HG02759 (cell line): ENCODE results near the gene OXSR1.
"Not testable (repeated sequence)": the region's sequence is repeated elsewhere in the genome, so short reads cannot be mapped to it uniquely, and the experiment has no call there.

Experiments used
- ATAC-seq: cut with Tn5 transposase; IDR thresholded peaks from one replicate; pipeline ENCODE4 v1.9.1; 2021; ENCODE audit warnings: mild to moderate bottlenecking, moderate library complexity; ENCODE audit not compliant: unreplicated experiment

The OXSR1 gene

DNA sequence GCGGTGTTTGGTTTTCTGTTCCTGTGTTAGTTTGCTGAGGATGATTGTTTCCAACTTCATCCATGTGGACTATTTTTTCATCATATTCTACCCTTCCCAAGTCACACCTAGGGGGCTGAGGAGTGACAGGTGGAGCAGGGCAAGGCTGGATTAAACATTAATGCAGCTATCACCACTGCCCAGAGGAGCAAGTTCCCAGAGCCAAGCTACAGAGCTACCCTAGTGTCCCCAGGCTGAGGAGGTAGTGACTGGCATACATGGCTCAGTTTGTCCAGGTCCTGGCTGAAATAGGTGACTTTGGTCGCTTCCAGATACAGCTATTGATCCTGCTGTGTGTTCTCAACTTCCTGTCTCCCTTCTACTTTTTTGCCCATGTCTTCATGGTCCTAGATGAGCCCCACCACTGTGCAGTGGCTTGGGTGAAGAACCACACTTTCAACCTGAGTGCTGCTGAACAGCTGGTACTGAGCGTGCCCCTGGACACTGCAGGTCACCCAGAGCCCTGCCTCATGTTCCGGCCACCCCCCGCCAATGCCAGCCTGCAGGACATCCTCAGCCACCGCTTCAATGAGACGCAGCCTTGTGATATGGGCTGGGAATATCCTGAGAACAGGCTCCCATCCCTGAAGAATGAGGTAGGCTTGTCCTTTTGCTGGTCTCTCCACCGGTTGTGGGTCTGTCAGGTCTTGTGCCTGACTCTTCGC lies 100.4 kb downstream of the OXSR1 start, which contains the start of gene SLC22A13:
TSS of gene SLC22A13 (plus strand) at position 209 of the 704 bp plus-strand sequence. CDS start at position 258, 49 bp downstream.
- ATAC-seq, result no peak

DNA sequence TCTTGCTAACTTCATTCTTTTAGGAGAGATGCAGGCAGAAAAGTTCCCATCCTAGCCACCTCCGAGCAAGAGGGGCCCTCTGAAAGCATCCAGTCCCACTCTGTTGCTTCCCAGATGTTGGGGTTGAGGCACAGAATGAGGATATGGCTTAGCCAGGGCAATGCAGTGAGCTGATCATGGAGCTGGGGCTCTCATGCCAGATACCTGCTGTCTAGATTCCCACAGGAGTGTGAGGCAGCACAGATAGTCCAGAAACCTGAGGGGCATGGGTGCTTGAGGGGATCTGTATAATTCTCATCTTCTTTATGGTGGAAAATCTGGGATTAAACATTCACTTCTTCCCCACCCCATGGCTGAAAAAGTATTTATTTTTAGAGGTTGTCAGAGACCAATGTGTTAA lies 101.5 kb downstream of the OXSR1 start:
- no peak for ATAC-seq

DNA sequence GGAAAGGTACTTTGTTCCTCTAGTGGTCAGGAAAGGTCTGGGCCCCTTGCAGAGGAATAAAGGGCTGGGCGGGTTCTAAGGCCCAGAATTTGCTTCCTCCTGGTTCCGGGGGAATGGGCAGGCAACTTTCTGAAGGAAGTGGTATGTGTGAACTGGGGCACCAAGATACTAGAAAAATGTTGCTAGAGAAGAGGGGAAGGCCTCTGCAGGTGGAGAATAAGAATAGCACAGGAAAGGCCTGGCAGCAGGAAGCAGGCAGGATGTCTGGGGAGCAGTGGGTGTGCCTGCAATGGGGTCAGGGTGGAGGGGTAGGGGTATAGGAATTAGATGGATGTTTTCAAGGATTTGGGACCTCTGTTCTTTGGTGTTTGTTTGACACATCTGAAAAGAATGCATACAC lies 102.3 kb downstream of the OXSR1 start:
- ATAC-seq, result no peak

DNA sequence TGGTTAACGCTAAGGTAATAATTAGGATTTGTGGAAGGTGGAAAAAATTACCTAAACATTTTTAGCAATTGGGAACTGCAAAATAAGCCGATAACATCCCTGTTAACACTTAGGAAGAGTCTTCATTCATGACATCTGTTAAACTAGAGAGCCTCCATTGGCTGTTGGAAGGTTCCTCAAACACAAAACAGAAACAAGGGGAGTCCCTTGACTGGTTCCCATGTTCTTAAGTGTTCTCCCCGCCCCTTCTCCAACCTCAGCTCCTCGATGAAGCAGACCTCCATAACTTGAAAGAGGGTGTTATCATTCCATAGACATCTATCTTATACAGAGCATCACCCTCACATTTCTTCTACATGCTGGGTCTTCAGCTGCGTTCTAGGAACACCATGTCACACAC lies 102.8 kb downstream of the OXSR1 start:
- peak; percentile 11 for ATAC-seq

DNA sequence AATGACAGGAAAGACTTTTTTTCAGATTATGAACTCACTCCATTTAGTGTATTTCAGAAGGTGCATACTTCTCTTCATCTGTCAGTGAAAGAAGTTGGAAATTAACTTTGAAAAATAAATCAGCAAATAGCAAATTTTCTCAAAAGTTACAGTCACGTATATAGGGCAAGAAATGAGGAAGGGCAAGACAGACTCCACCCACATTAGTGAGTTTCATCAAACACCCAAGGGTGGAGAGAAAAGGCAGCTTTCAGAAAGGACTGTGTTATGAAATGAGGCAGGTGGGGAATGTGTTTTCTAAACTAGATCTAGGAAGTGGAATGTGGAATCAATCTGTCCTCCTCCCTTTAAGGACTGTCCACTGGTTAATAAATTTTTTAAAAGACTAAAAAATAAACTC lies 103.2 kb downstream of the OXSR1 start:
- peak; percentile 41 for ATAC-seq

DNA sequence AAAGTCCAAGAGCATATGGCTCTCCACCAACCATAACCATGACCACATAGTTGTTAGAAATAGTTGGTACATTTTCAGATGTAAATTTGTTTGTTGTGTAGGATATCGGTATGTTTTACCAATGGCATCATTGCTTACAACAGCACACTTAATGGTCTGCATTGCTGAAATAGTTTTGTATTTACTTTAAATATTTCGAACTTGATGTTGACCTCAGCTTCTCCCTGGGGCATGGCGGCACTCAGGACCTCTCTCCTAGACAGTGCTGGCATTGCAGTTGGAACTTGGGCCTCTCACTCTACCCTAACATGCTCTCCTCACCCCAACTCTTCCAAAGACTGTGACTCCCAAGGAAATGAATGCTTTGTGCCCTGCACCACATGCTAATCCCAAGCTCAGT lies 105.3 kb downstream of the OXSR1 start:
- ATAC-seq, result no peak

DNA sequence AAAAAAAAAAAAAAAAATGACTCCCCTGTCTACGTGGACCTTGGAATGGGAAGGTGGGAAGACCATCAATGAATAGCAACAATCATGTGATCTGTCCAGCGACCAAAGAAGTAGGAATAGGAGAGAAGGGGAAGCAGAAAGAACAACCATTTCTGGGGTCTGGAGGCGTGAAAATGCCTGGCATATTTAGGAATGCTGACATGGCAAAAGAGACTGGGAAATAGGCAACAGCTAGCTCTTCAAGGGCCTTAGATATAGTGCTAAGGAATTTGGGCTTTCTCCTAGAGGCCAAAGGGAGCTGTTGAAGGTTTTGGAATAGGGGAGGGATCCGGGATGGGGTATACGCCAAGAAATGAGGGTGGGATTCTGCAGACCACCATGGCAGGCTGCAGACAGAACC lies 106.2 kb downstream of the OXSR1 start:
- no peak for ATAC-seq

DNA sequence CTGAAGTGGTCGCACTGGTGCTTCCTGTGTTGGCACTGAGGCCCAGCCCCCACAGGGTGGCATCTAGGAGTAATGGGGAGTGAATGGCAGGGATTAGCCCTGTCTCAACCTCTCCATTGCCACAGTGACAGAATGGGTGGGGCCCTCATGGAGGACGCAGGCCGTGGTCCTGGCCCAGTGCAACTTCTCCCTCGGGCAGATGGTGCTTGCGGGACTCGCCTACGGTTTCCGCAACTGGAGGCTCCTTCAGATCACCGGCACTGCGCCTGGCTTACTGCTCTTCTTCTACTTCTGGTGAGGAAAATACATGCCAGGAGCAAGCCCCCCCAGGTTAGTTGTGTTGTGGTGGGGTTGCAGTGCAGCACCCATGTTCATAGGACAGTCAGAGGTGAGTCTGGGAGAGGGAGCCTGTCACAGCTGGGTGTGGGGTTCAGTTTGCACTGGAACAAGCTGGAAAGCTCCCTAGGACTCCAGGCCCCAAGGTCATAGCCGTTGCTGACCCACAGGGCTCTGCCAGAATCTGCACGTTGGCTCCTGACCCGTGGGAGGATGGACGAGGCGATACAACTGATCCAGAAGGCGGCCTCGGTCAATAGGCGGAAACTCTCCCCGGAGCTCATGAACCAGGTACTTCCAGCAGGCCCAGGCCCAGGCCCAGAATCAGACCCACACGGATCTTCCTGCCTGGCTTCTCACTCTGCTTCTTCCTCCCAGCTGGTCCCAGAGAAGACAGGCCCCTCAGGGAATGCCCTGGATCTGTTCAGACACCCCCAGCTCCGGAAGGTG lies 109.7 kb downstream of the OXSR1 start:
- no peak for ATAC-seq

DNA sequence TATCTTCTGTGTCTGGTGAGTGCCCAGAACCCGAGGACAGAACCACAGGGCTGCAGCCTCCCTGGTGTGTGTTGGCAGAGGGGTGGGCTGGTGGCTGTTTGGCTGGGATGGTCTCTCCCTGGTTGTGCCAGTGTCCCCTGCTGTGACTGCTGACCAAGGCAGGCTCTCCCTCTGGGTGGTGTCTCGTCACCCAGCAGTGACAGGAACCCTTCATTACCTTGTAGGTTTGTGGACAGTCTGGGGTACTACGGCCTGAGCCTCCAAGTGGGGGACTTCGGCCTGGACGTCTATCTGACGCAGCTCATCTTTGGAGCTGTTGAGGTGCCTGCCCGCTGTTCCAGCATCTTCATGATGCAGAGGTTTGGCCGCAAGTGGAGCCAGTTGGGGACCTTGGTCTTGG lies 110.3 kb downstream of the OXSR1 start:
- ATAC-seq, result no peak

DNA sequence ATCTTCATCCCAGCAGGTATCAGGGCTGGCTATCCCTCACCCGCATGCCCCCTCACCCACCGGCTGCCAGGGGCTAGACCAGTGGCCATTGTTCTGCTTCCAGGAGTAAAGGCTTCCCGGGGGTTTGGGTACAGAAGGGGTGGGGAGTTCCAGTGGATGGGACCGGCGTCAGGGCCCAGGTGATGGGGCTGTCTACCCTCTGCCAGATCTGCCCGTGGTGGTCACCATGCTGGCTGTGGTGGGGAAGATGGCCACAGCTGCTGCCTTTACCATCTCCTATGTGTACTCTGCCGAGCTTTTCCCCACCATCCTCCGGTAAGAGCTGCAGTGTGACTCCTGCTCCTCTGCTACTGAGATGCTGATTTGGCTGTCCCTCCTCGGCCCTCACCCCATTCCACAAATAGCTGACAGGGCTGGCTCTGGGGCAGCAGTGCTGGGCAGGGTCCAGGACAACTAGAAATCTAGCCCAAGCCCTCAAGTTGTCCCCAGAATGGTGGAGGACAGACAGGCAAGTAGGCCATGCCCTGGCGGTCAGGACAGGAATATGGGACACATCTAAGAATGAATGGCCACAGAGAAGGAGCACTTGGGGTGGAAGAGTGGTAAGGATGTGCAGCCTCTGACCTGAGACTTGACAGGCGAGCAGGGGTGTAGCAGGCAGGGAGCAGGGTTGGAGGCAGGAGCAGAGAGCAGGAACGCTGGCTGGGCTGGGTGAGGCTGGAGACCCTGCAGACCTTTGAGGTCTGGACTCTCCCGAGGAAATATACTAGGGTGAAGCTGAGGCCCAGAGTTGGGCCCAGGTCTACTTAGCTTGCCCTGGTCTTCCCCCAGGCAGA lies 111.0 kb downstream of the OXSR1 start:
- no peak for ATAC-seq

DNA sequence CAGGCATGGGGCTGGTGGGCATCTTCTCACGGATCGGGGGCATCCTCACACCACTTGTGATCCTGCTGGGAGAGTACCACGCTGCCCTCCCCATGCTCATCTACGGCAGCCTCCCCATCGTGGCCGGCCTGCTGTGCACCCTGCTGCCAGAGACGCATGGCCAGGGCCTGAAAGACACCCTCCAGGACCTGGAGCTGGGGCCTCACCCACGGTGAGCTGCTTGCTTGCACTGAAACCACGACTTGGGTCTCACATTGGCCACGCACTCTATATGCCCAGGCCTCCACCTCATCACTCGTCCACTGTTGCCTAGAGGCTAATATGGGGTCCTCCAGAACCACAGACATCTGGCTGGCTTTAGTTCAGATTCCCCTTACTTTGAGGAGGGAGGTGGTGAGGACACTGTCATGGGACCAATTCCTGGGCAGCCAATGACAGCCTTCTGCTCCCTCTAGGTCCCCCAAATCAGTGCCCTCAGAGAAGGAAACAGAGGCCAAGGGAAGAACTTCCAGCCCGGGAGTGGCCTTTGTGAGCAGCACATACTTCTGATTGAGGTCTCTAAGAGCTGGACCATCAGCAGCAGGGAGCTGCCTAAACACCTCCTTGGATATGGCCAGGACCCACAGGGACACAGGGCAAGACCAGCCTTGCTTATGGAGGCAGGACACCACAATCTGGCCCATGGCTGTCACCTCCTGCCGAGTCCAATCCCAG lies 111.7 kb downstream of the OXSR1 start:
- no peak for ATAC-seq

DNA sequence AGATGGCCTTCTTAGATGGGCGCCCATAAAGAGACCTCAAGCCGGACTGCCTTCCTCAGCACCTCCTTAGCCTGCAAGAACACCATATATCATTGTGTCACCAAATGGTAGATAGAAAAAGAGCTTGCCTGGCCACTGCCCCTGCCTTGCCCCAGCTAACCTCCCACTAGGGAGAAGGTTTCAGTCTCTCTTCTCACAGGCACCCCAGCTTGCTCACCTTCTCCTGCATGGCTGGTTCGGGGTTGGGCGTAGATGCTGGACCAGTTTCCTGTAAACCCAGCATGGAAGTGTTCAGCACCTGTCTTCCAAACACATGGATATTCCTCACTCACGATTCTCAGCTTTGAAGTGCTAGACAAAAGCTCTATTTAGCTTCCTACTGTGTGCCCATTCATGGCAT lies 113.5 kb downstream of the OXSR1 start:
- ATAC-seq, result no peak

DNA sequence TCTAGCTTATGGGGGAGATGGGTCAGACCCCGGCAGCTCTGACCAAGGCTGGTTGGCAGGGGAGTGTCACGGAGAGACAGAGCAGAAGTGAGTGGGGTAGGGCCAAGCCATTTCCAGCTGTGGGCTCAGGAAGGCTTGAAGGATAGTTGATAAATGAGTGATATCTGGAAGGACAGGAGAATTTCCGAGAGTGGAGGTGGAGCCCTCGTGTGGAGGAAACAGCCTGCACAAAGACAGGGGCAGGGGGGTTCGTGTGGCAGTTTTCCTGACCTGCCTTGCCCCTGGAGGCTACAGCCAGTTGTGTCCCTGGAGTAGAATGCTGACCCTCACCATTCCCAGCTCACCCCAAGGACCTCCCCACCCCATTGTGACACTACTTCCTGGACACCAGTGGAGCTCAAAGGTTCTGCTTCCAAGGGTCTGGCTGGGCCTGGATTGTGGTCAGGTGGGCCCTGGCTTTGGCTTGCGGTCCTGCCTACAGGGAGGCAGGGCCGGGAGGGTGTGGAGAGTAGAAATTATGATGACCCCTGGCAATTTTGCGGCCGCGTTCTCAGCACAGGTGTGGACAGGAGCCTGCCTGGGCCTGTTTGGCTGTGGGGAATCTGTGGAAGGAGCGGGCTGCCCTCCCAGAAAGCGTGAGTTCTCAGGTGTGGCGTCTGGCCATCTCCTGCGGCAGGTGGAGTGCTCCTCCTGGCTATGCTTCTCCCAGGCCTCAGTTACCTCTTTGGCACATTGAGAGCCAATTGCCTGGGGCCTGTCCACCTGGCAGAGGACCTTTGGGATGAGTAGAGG lies 116.8 kb downstream of the OXSR1 start, which contains the start of gene SLC22A14:
TSS of gene SLC22A14 (plus strand) at position 400 of the 792 bp plus-strand sequence. CDS start 23,733 bp downstream, outside the sequence.
- no peak for ATAC-seq

DNA sequence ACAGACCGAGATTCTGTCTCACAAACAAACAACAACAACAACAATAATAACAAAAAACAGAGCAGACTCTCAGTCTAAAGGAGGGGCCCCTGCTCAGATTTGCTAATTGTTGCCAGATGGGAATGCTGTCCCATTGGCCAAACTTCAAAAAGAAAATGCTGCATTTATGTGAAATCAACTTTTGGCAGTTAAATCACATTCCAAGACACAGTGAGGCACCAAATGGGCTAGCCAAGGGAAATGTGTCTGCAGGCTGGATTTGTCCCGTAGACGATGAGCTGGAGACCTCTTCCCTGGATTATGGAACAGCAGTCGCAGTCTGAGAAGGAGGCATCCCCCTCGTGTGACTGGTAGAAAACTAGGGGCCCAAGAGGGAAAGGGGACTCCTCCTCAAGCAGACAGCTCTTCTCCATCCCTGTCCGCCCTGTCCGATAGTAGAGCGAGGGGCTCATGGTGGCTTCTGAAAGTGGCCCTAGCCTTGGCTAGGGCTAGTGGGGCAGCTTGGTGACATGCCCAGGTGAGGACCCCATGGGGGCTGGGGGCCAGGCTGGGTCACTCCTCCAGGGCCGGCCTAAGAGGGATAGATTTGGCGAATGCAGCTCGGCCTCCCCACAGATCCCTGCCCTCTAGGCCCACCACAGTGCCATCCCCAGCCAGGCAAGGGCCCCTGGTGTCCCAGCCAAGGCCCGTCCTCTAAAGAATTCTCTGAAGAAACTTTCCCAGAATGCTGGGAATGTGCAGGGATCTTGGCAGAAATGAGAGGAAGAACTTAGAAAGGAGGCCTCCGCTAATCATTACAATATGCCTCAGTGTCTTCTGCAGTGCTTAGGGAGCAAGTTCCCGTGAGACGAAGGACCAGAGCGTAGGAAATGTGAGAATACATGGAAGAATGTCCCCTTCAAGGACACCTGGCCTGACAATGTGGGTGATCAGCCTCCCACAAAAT lies 118.7 kb downstream of the OXSR1 start:
- ATAC-seq, result no peak

DNA sequence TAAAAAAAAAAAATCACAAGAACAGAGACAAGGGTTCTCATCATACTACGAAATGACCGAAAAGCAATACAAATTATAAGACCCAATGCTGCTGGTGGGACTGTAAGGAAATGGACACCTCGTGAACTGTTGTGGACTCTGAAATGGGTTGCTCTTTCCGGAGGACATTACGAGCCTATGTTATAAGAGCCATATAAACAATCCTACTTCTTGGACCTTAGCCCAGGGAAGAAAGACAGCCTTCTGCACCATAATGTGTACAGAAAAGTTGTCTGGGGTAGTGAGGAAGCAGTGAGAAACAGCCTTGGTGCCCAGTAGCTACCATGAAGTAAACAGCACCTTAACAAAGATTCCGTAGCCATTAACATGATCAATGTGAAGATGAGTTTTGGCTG lies 119.4 kb downstream of the OXSR1 start:
- no peak for ATAC-seq

DNA sequence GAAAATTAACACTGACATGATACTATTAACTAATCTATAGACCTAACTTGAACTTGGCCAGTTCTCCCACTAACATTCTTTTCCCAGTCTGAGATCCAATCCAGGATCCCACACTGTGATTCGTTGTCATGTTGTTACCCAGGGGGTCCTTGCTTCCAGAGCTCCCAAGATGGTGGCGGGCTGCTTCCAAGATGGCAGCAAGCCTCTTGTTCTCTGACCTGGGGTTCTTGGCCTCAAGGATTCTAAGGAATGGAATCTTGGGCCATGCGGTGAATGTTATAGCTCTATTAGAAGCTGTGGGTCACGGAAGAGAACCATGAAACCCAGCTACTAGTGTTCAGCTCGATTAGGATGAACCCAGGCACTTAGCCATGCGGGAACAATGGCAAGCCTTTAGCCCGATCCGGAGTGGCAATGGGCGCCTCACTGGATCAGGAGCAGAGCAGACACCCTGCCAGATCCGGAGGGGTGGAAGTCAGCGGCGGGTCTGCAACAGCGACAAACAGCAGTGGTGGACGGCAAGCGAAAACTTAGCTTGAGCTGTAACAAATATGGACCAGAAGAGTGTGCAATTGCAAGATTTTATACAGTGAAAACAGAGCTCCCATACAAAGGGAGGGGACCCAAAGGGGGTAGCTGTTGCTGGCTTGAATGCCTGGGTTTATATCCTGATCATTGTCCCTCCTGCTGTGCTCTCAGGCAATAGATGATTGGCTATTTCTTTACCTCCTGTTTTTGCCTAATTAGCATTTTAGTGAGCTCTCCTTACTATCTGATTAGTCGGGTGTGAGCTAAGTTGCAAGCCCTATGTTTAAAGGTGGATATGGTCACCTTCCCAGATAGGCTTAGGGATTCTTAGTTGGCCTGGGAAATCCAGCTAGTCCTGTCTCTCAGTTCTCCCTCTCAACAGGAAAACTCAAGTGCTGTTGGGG lies 124.2 kb downstream of the OXSR1 start:
- ATAC-seq, result not testable (repeated sequence)

DNA sequence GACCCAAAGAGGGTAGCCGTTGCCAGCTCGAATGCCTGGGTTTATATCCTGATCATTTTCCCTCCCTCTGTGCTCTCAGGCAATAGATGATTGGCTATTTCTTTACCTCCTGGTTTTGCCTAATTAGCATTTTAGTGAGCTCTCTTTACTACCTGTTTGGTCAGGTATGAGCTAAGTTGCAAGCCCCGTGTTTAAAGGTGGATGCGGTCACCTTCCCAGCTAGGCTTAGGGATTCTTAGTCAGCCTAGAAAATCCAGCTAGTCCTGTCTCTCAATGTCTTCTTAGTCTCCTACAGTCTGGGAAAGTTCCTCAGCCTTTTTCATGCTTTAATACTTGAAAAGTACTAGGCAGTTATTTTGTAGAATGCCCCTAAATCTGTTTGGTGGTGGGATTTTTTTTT lies 131.7 kb downstream of the OXSR1 start:
- ATAC-seq, result not testable (repeated sequence)

DNA sequence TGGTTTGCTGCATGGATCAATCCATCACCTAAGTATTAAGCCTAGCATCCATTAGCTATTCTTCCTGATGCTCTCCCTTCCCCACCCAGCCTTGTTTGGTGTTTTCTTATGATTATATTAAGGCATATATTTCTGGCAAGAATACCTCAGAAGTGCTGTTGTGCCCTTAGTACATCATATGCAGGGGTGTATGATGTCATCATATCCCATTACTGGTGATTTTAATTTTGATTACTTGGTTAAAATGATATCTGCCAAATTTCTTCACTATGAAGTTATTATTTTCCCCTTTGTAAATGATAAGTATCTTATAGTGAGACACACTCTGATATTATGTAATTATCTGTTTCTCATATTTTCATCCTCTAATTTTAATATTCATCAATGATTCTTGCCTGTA lies 132.2 kb downstream of the OXSR1 start:
- no peak for ATAC-seq
